Transverse colon (tissue), 3 donors: ENCODE results near the gene PKP4.

Experiments used
- CTCF ChIP-seq, 5 experiments: fragments of 200-600 bp in 3 of 5; fragments of 450-650 bp in 2 of 5; sonication (generic) in 3 of 5; IDR thresholded peaks; 1 replicate in 2 of 5; 2 replicates in 3 of 5; pipeline ENCODE4 v1.5.1; 2016 to 2017; ENCODE audit warnings: antibody characterized with exemption in 5 of 5, inconsistent platforms in 3 of 5, mild to moderate bottlenecking in 2 of 5, moderate library complexity in 1 of 5
- POLR2A ChIP-seq: fragments of 450-650 bp; IDR thresholded peaks from one replicate; pipeline ENCODE4 v1.6.1; 2016; ENCODE audit warnings: antibody characterized with exemption, mild to moderate bottlenecking, moderate library complexity

GRCh38 chr2:158518084-158518483, 61.3 kb downstream of the PKP4 start:
- TF ChIP-seq POLR2A: no peak
- TF ChIP-seq CTCF (IDR thresholded peaks at IDR 0.05): no peak
